Endothelial cell of umbilical vein (primary cell): Measurements from ENCODE around the gene SIPA1L3. TPM values are rescaled to one million over a fixed set of nuclear protein-coding genes. Genes with fewer than 3 reads are reported as not detected.

Source experiments
- BruUV-seq: library from RNA; stranded (reverse); fragments of 400-500 nt; replicated peaks from 2 replicates; lab custom pipeline; 2021; lab: Mats Ljungman, UMichigan
- CTCF ChIA-PET: fragments of 300-600, 350-600 bp; sonication (Branson Sonifier 250); formaldehyde crosslinking; loops from one replicate; lab custom pipeline; 2021; ENCODE audit warnings: antibody characterized with exemption, inconsistent platforms; lab: Charles Lee
- POLR2A ChIA-PET: fragments of 300-600, 350-600 bp; sonication (Branson Sonifier 250); formaldehyde crosslinking; loops from one replicate; lab custom pipeline; 2021; ENCODE audit warnings: antibody characterized with exemption, inconsistent platforms; lab: Charles Lee
- DNase-seq: peaks from one replicate; pipeline ENCODE4 v3.0.0-alpha.2; 2011; ENCODE audit warnings: low read depth, low spot score
- FAIRE-seq: peaks from 2 replicates; lab custom pipeline; 2011; peaks lifted over from hg19 to GRCh38; lab: Jason Lieb, UNC
- H2AFZ ChIP-seq: 2 replicates; pipeline ENCODE4 v1.6.0; 2012; ENCODE audit warnings: low read depth, low read length, control low read depth, inconsistent platforms
- H3K27ac ChIP-seq: 2 replicates; pipeline ENCODE4 v1.5.1; 2011; ENCODE audit warnings: low read depth, mild to moderate bottlenecking, control low read depth, low read length, moderate library complexity; ENCODE audit not compliant: insufficient read depth
- H3K27me3 ChIP-seq, 2 experiments: 2 replicates each; pipeline versions ENCODE4 v1.6.0 to v1.6.1; 2011; ENCODE audit warnings: low read length in 2 of 2, mixed read lengths in 1 of 2; ENCODE audit not compliant: control insufficient read depth in 2 of 2, insufficient read depth in 2 of 2
- H3K36me3 ChIP-seq, 2 experiments: 2 replicates in 1 of 2; 3 replicates in 1 of 2; pipeline ENCODE4 v1.5.1; 2011; ENCODE audit warnings: low read length in 2 of 2, mild to moderate bottlenecking in 1 of 2, moderate library complexity in 1 of 2; ENCODE audit not compliant: control insufficient read depth in 2 of 2, insufficient read depth in 2 of 2; ENCODE audit errors: extremely low read depth in 1 of 2
- H3K4me1 ChIP-seq: 3 replicates; pipeline ENCODE4 v1.5.1; 2011; ENCODE audit warnings: mild to moderate bottlenecking, low read length; ENCODE audit not compliant: control insufficient read depth, insufficient read depth; ENCODE audit errors: extremely low read depth
- H3K4me2 ChIP-seq: 2 replicates; pipeline ENCODE4 v1.6.1; 2011; ENCODE audit warnings: low read length, control low read depth, mixed read lengths; ENCODE audit not compliant: insufficient read depth
- H3K4me3 ChIP-seq, 3 experiments: fragments of 200-600 bp in 1 of 3; sonication (generic), shearing (Covaris generic) in 1 of 3; replicated peaks in 1 of 3; 2 replicates each; pipeline ENCODE4 v1.5.1; 2011 to 2016; ENCODE audit warnings: control low read depth in 3 of 3, low read length in 3 of 3, mild to moderate bottlenecking in 2 of 3, inconsistent platforms in 1 of 3, low read depth in 1 of 3, moderate library complexity in 1 of 3; ENCODE audit not compliant: insufficient read depth in 1 of 3
- H3K79me2 ChIP-seq: 2 replicates; pipeline ENCODE4 v1.6.0; 2012; ENCODE audit warnings: low read length, inconsistent platforms; ENCODE audit not compliant: control insufficient read depth, insufficient read depth
- H3K9ac ChIP-seq: replicated peaks from 2 replicates; pipeline ENCODE3; 2011; ENCODE audit warnings: low read length, control low read depth; ENCODE audit not compliant: insufficient read depth; ENCODE audit errors: extremely low read depth
- H3K9me1 ChIP-seq: replicated peaks from 3 replicates; pipeline ENCODE4 v1.6.0; 2011; ENCODE audit warnings: mild to moderate bottlenecking, low read length; ENCODE audit not compliant: control insufficient read depth, insufficient read depth; ENCODE audit errors: extremely low read depth
- H3K9me3 ChIP-seq: replicated peaks from 2 replicates; pipeline ENCODE4 v1.5.1; 2012; ENCODE audit warnings: low read length, inconsistent platforms; ENCODE audit not compliant: control insufficient read depth, insufficient read depth
- H4K20me1 ChIP-seq: replicated peaks from 2 replicates; pipeline ENCODE3; 2011; ENCODE audit warnings: mild to moderate bottlenecking, low read length; ENCODE audit not compliant: control insufficient read depth, insufficient read depth; ENCODE audit errors: extremely low read depth
- CTCF ChIP-seq, 2 donors: IDR thresholded peaks; 1 replicate in 1 of 2; 2 replicates in 1 of 2; pipeline ENCODE4 v1.5.1; 2011; ENCODE audit warnings: low read length in 2 of 2, mild to moderate bottlenecking in 2 of 2, moderate library complexity in 2 of 2, control low read depth in 1 of 2, inconsistent platforms in 1 of 2, low read depth in 1 of 2; ENCODE audit not compliant: insufficient read depth in 1 of 2; ENCODE audit errors: extremely low read depth in 1 of 2
- EZH2 ChIP-seq: IDR thresholded peaks from 2 replicates; pipeline ENCODE4 v1.6.1; 2012; ENCODE audit warnings: borderline replicate concordance, low read depth, mild to moderate bottlenecking, moderate library complexity, low read length, inconsistent platforms; ENCODE audit not compliant: severe bottlenecking
- FOS ChIP-seq: IDR thresholded peaks from 2 replicates; pipeline ENCODE4 v1.6.1; 2011; ENCODE audit warnings: mild to moderate bottlenecking, low read length, moderate library complexity, borderline replicate concordance; ENCODE audit not compliant: insufficient read depth
- GATA2 ChIP-seq: IDR thresholded peaks from 2 replicates; pipeline ENCODE4 v1.7.0; 2011; ENCODE audit warnings: low read depth, mild to moderate bottlenecking, moderate library complexity, mixed read lengths, low read length; ENCODE audit not compliant: insufficient read length, insufficient read depth
- JUN ChIP-seq: IDR thresholded peaks from 2 replicates; pipeline ENCODE4 v1.6.1; 2011; ENCODE audit warnings: borderline replicate concordance, low read depth; ENCODE audit not compliant: insufficient read length, insufficient read depth
- MYC ChIP-seq: IDR thresholded peaks from one replicate; pipeline ENCODE4 v1.6.1; 2011; ENCODE audit warnings: mild to moderate bottlenecking, low read depth, low read length
- POLR2A ChIP-seq: IDR thresholded peaks from 2 replicates; pipeline ENCODE4 v1.6.1; 2012; ENCODE audit warnings: low read depth, mild to moderate bottlenecking, control low read depth, low read length
- POLR2AphosphoS5 ChIP-seq: IDR thresholded peaks from 2 replicates; pipeline ENCODE4 v1.6.1; 2012; ENCODE audit warnings: low read depth, mild to moderate bottlenecking, control low read depth, low read length, moderate library complexity; ENCODE audit not compliant: insufficient read depth
- dilution Hi-C: fragments of 300-500 bp; cut with MboI; formaldehyde crosslinking; loops from one replicate; pipeline ENCODE4 v1.15.0; 2019; ENCODE audit warnings: low sequenced_read_pairs; ENCODE audit not compliant: extremely low pct_ligation_motif_present
- intact Hi-C: fragments of 100-400 bp; cut with micrococcal nuclease; formaldehyde crosslinking; loops from one replicate; pipeline ENCODE4 v1.10.0; 2022
- polyA plus RNA-seq, 4 experiments: library from polyadenylated mRNA; depleted of rRNA in 3 of 4; stranded (reverse) in 3 of 4; unstranded in 1 of 4; fragments of >200 nt; gene quantifications; 2 replicates each; pipeline versions ENCODE4 v1.2.1 to v1.2.3, GENCODE V29; 2011 to 2012; ENCODE audit warnings: missing spikeins in 1 of 4
- total RNA-seq: library from RNA; stranded (reverse); gene quantifications from 2 replicates; pipeline ENCODE4 v1.2.3, GENCODE V29; 2021
- TF ChIP-seq, protein P1 (sequence below): IDR thresholded peaks from 2 replicates; pipeline ENCODE4 v1.6.1; 2011; ENCODE audit not compliant: insufficient read depth, insufficient read length

The SIPA1L3 gene
- total and polyA plus RNA-seq, 2 donors (not counting 3 experiments of a cell fraction or from before 2014, with no cell fraction given): 14.2 to 47.2 TPM

GRCh38 chr19:38011426-38011825, 104.4 kb downstream of the SIPA1L3 start:
- Histone ChIP-seq H2AFZ (no peak overlapping the region), H3K79me2 (peaks cover 10% of the 10 kb centered on the region), H3K4me2 (no peak overlapping the region), H3K36me3 (no peaks in the 10 kb centered on the region), H3K9me3 (no peaks in the 10 kb centered on the region), H3K27me3 (no peaks in the 10 kb centered on the region), H3K9me1 (no peaks in the 10 kb centered on the region), H3K27ac (no peak overlapping the region), H3K4me1 (no peaks in the 10 kb centered on the region), H3K9ac (no peak overlapping the region), H3K4me3 (no peak overlapping the region), H4K20me1 (no peaks in the 10 kb centered on the region)
- DNase-seq (no peak), FAIRE-seq (no peak)
- dilution Hi-C loops: no loop called here
- POLR2A ChIA-PET: no interaction called here
- no TSS peak for BruUV-seq
- TF ChIP-seq MYC (no peak), CTCF (IDR thresholded peaks at IDR 0.05; ENCODE audit: extremely low read depth in 1 of 2, insufficient read depth in 1 of 2, low read depth in 1 of 2, low read length in 2 of 2) (no peak), FOS (no peak), EZH2 (no peak), JUN (no peak), POLR2AphosphoS5 (no peak), POLR2A (no peak), GATA2 (no peak)
- TF ChIP-seq, protein P1, sequence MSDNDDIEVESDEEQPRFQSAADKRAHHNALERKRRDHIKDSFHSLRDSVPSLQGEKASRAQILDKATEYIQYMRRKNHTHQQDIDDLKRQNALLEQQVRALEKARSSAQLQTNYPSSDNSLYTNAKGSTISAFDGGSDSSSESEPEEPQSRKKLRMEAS: no peak
- intact Hi-C loops: no loop called here
- CTCF ChIA-PET: interaction anchor here (1.8 to 2.3 kb wide), 2 partner anchors 10 to 109 kb away, joined by 9 read pairs; no protein-coding TSS in a partner anchor
